Measurements from ENCODE around the gene ANXA5.

The ANXA5 gene

DNA sequence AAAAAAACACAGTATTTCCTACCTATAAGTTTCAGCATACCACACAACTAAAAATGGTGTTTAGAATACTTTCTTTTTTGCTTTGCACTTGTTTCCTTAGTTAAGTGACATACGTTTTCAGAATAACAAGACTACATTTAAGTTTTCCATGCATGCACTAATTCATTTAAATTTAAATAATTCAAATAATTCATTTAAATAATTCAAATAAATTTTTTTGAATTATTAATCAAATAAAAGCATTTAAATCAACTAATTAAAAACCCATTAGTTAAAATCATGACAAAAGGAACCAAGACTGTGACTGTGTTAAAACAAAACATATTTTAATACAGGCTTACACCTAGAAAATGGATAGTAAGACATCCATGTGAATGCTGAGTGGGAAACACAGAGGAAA, 12.8 kb downstream of the ANXA5 start:
- WGBS (ENCODE audit: extremely low coverage, insufficient coverage, insufficient read length): no CpG with 5 or more reads among the region's 1 CpG

DNA sequence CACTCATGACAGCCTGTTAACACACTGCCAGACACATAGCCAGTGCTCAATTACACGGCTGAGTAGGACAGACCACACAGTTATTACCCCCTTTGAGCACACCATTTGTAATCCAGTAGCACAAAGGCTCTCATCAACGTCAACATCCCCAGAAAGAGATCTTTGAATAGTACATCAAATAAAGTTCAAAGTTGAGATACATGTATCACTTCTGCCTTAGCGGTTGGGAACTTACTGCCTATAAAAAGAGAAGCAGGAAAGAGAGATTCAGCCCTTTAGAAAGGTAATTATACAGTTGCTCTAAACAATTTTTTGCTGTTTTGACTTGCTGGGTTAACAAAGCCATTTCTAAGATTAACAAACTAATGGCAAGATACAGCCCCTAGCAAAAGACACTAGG, 16.2 kb downstream of the ANXA5 start:
- Histone ChIP-seq H4K8ac (ENCODE audit: low read depth, low read length) (no peak overlapping the region), H3K14ac (ENCODE audit: low read length) (no peak overlapping the region), H3K79me2 (ENCODE audit: control insufficient read depth, insufficient read depth, low read length, poor library complexity) (no peaks in the 10 kb centered on the region), H2BK12ac (ENCODE audit: low read length) (no peak overlapping the region), H3K4me3 (ENCODE audit: low read depth, low read length) (no peak overlapping the region), H3K36me3 (ENCODE audit: control insufficient read depth in 1 of 2, insufficient read depth in 2 of 2, low read length in 2 of 2) (peaks cover 10 to 30% of the 10 kb centered on the region in 2 experiments), H3K9me3 (ENCODE audit: insufficient read depth, low read depth, low read length) (no peaks in the 10 kb centered on the region), H2AFZ (ENCODE audit: insufficient read depth, low read length, poor library complexity) (no peak overlapping the region), H3K27ac (ENCODE audit: low read depth, low read length) (no peak overlapping the region), H3K4me2 (ENCODE audit: low read length) (no peak overlapping the region), H4K91ac (ENCODE audit: low read depth, low read length) (no peak overlapping the region), H2BK5ac (ENCODE audit: low read depth, low read length, poor library complexity) (no peak overlapping the region), H3K4me1 (ENCODE audit: control insufficient read depth in 1 of 2, insufficient read depth in 2 of 2, low read length in 2 of 2) (no peaks in the 10 kb centered on the region), H3K23ac (ENCODE audit: low read length) (no peak overlapping the region), H4K12ac (ENCODE audit: low read depth, low read length) (no peak overlapping the region), H2BK120ac (ENCODE audit: insufficient read depth, low read length, poor library complexity) (no peak overlapping the region), H3K27me3 (ENCODE audit: insufficient read depth, low read length) (no peaks in the 10 kb centered on the region), H3K4ac (ENCODE audit: low read depth, low read length) (no peak overlapping the region), H3K18ac (ENCODE audit: low read length) (no peak overlapping the region), H3K9ac (ENCODE audit: low read length) (no peak overlapping the region), H2AK5ac (ENCODE audit: low read length) (no peak overlapping the region), H3K79me1 (ENCODE audit: low read length) (no peaks in the 10 kb centered on the region)
- DNase-seq: no peak
- WGBS (ENCODE audit: extremely low coverage, insufficient coverage, insufficient read length): no CpG with 5 or more reads among the region's 3 CpGs

More for the DNA sequence above, 12.8 kb downstream of the ANXA5 start:
- H3K18ac ChIP-seq (ENCODE audit: low read length): no peak overlapping the region
- H3K79me1 ChIP-seq (ENCODE audit: low read length): no peaks in the 10 kb centered on the region
- H3K27me3 ChIP-seq (ENCODE audit: insufficient read depth, low read length): no peaks in the 10 kb centered on the region
- H4K8ac ChIP-seq (ENCODE audit: low read depth, low read length): no peak overlapping the region
- peaks cover 0 to 2% of the 10 kb centered on the region in 2 experiments for H3K4me1 ChIP-seq (ENCODE audit: control insufficient read depth in 1 of 2, insufficient read depth in 2 of 2, low read length in 2 of 2)
- H3K79me2 ChIP-seq (ENCODE audit: control insufficient read depth, insufficient read depth, low read length, poor library complexity): peaks cover 4% of the 10 kb centered on the region
- H2BK5ac ChIP-seq (ENCODE audit: low read depth, low read length, poor library complexity): no peak overlapping the region
- H3K4ac ChIP-seq (ENCODE audit: low read depth, low read length): no peak overlapping the region
- no peak overlapping the region for H3K9ac ChIP-seq (ENCODE audit: low read length)
- no peak overlapping the region for H2BK120ac ChIP-seq (ENCODE audit: insufficient read depth, low read length, poor library complexity)
- no peak overlapping the region for H3K27ac ChIP-seq (ENCODE audit: low read depth, low read length)
- H3K4me2 ChIP-seq (ENCODE audit: low read length): no peak overlapping the region
- no peak overlapping the region for H3K4me3 ChIP-seq (ENCODE audit: low read depth, low read length)
- DNase-seq: no peak
- no peaks in the 10 kb centered on the region for H3K9me3 ChIP-seq (ENCODE audit: insufficient read depth, low read depth, low read length)
- no peak overlapping the region for H2AFZ ChIP-seq (ENCODE audit: insufficient read depth, low read length, poor library complexity)
- no peak overlapping the region for H3K23ac ChIP-seq (ENCODE audit: low read length)
- H3K36me3 ChIP-seq (ENCODE audit: control insufficient read depth in 1 of 2, insufficient read depth in 2 of 2, low read length in 2 of 2): peaks cover 12 to 37% of the 10 kb centered on the region in 2 experiments
- H3K14ac ChIP-seq (ENCODE audit: low read length): no peak overlapping the region
- no peak overlapping the region for H4K91ac ChIP-seq (ENCODE audit: low read depth, low read length)
- no peak overlapping the region for H4K12ac ChIP-seq (ENCODE audit: low read depth, low read length)
- no peak overlapping the region for H2BK12ac ChIP-seq (ENCODE audit: low read length)
- no peak overlapping the region for H2AK5ac ChIP-seq (ENCODE audit: low read length)

DNA sequence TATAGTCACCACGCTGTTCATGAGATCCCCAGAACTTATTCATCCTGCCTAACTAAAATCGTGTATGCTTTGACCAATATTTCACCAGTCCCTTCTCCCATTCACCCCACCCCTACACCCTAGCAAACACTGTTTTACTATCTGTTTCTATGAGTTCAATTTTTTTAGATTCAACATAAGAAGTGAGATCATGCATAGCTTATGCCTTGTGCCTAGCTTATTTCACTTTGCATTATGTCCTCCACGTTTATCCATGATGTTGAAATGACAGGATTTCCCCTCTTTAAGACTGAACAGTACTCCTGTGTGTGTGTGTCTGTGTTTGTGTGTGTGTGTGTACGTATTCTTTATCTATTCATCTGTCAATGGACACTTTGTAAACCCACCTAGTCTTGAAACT, 16.8 kb downstream of the ANXA5 start:
- Histone ChIP-seq H3K36me3 (ENCODE audit: control insufficient read depth in 1 of 2, insufficient read depth in 2 of 2, low read length in 2 of 2) (peaks cover 10 to 27% of the 10 kb centered on the region in 2 experiments), H4K12ac (ENCODE audit: low read depth, low read length) (no peak overlapping the region), H3K18ac (ENCODE audit: low read length) (no peak overlapping the region), H2AFZ (ENCODE audit: insufficient read depth, low read length, poor library complexity) (no peak overlapping the region), H2BK12ac (ENCODE audit: low read length) (no peak overlapping the region), H2BK5ac (ENCODE audit: low read depth, low read length, poor library complexity) (no peak overlapping the region), H2AK5ac (ENCODE audit: low read length) (no peak overlapping the region), H3K4me3 (ENCODE audit: low read depth, low read length) (no peak overlapping the region), H3K27ac (ENCODE audit: low read depth, low read length) (no peak overlapping the region), H4K8ac (ENCODE audit: low read depth, low read length) (no peak overlapping the region), H3K9ac (ENCODE audit: low read length) (no peak overlapping the region), H3K79me2 (ENCODE audit: control insufficient read depth, insufficient read depth, low read length, poor library complexity) (no peaks in the 10 kb centered on the region), H3K27me3 (ENCODE audit: insufficient read depth, low read length) (no peaks in the 10 kb centered on the region), H4K91ac (ENCODE audit: low read depth, low read length) (no peak overlapping the region), H3K4ac (ENCODE audit: low read depth, low read length) (no peak overlapping the region), H2BK120ac (ENCODE audit: insufficient read depth, low read length, poor library complexity) (no peak overlapping the region), H3K23ac (ENCODE audit: low read length) (no peak overlapping the region), H3K79me1 (ENCODE audit: low read length) (no peaks in the 10 kb centered on the region), H3K4me2 (ENCODE audit: low read length) (no peak overlapping the region), H3K14ac (ENCODE audit: low read length) (no peak overlapping the region), H3K9me3 (ENCODE audit: insufficient read depth, low read depth, low read length) (no peaks in the 10 kb centered on the region), H3K4me1 (ENCODE audit: control insufficient read depth in 1 of 2, insufficient read depth in 2 of 2, low read length in 2 of 2) (no peaks in the 10 kb centered on the region)
- DNase-seq: no peak
- WGBS (ENCODE audit: extremely low coverage, insufficient coverage, insufficient read length): no CpG with 5 or more reads among the region's 4 CpGs

DNA sequence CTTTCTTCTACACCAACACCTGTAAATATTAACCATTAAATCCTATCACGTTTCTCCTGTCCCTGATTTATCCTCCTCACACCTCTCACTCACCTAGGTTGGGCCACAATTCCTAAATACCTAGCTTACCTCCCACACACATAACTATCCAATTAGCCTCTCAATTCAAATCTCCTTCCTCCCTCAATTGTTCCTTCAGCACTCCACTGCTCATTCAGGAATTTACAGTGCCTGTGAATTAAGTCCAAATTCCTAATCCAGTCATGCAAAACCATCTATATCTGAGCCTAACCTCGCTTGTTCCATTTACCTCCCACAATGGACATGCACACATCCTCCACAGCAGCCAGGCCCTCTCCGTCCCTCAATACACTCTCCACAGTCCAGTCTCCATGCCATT, 17.5 kb downstream of the ANXA5 start:
- Histone ChIP-seq H3K27ac (ENCODE audit: low read depth, low read length) (no peak overlapping the region), H2BK5ac (ENCODE audit: low read depth, low read length, poor library complexity) (no peak overlapping the region), H3K4me3 (ENCODE audit: low read depth, low read length) (no peak overlapping the region), H3K23ac (ENCODE audit: low read length) (peak overlapping the region; percentile 85), H3K4ac (ENCODE audit: low read depth, low read length) (no peak overlapping the region), H3K18ac (ENCODE audit: low read length) (no peak overlapping the region), H3K4me1 (ENCODE audit: control insufficient read depth in 1 of 2, insufficient read depth in 2 of 2, low read length in 2 of 2) (no peaks in the 10 kb centered on the region), H2BK12ac (ENCODE audit: low read length) (no peak overlapping the region), H4K12ac (ENCODE audit: low read depth, low read length) (no peak overlapping the region), H3K9ac (ENCODE audit: low read length) (no peak overlapping the region), H3K36me3 (ENCODE audit: control insufficient read depth in 1 of 2, insufficient read depth in 2 of 2, low read length in 2 of 2) (peaks cover 7 to 23% of the 10 kb centered on the region in 2 experiments), H3K4me2 (ENCODE audit: low read length) (no peak overlapping the region), H2BK120ac (ENCODE audit: insufficient read depth, low read length, poor library complexity) (no peak overlapping the region), H4K8ac (ENCODE audit: low read depth, low read length) (no peak overlapping the region), H3K14ac (ENCODE audit: low read length) (no peak overlapping the region), H3K79me1 (ENCODE audit: low read length) (no peaks in the 10 kb centered on the region), H3K79me2 (ENCODE audit: control insufficient read depth, insufficient read depth, low read length, poor library complexity) (no peaks in the 10 kb centered on the region), H3K27me3 (ENCODE audit: insufficient read depth, low read length) (no peaks in the 10 kb centered on the region), H3K9me3 (ENCODE audit: insufficient read depth, low read depth, low read length) (no peaks in the 10 kb centered on the region), H4K91ac (ENCODE audit: low read depth, low read length) (no peak overlapping the region), H2AFZ (ENCODE audit: insufficient read depth, low read length, poor library complexity) (no peak overlapping the region), H2AK5ac (ENCODE audit: low read length) (no peak overlapping the region)
- DNase-seq: no peak
- WGBS (ENCODE audit: extremely low coverage, insufficient coverage, insufficient read length): 100% methylated on average over 1 of the region's 3 CpGs
